Heart left ventricle (tissue), 13 donors: ENCODE results near the gene PLEKHA6.

Source experiments
- POLR2A ChIP-seq, 2 donors: fragments of 450-650 bp; IDR thresholded peaks; one replicate each; pipeline ENCODE4 v1.6.1; 2017; ENCODE audit warnings: antibody characterized with exemption in 2 of 2, mild to moderate bottlenecking in 2 of 2, moderate library complexity in 2 of 2
- TF ChIP-seq, protein P1 (sequence below), 12 donors: fragments of 200-600 bp; sonication (generic) in 4 of 12; IDR thresholded peaks; one replicate each; pipeline versions ENCODE4 v1.5.0 to v1.8.0; 2018 to 2022; ENCODE audit warnings: antibody characterized with exemption in 12 of 12, mild to moderate bottlenecking in 5 of 12
- donor health status: ischemic (EF 13 %, LVEDD 7.1; RV severe dilation, severe dysfunction).
- donor health status: DM: no; HTN: yes; CAD: no.
- donor health status: DM: no; HTN: no; CAD: no.
- donor health status: ischemic (EF 25% LVEDD 6.9; RV normal size, moderate dysfunction).
- donor health status: ischemic (EF 25% LVEDD 5.7; RV mildly dilated, moderate dysfunction).
- donor health status: ischemic (EF 35%, LVEDD 5.7; RV mildly dilated, moderate dysfunction).
- donor health status: nonischemic (EF 11% LVEDD 7.7; RV severe dilation, severe dysfunction).
- donor health status: DM: yes; HTN: yes; CAD: no.
- donor health status: PGD.
- donor health status: ischemic (EF 29% LVEDD 5.4; RV normal size, mild dysfunction).
- donor health status: nonischemic (EF 23%, LVEDD 6.1; RV moderate dilation, normal function).

DNA sequence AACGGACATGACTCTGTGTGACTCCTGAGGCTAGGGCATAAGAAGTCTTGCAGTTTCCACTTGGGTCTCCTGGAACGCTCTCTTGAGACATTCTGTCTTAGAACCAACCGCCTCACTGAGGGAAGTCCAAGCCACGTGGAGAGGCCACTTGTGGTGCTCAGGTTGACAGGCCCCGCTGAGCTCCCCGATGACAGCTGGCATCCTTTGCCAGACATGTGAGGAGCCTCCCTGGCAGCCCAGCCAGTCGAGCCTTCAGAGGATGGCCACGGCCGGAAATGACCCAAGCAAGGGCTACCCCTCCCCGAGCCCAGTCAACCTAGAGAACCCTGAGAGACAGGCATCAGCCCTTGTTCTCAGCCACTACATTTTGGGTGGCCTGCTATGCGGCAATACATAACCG lies 20.7 kb downstream of the PLEKHA6 start:
- TF ChIP-seq, protein P1, sequence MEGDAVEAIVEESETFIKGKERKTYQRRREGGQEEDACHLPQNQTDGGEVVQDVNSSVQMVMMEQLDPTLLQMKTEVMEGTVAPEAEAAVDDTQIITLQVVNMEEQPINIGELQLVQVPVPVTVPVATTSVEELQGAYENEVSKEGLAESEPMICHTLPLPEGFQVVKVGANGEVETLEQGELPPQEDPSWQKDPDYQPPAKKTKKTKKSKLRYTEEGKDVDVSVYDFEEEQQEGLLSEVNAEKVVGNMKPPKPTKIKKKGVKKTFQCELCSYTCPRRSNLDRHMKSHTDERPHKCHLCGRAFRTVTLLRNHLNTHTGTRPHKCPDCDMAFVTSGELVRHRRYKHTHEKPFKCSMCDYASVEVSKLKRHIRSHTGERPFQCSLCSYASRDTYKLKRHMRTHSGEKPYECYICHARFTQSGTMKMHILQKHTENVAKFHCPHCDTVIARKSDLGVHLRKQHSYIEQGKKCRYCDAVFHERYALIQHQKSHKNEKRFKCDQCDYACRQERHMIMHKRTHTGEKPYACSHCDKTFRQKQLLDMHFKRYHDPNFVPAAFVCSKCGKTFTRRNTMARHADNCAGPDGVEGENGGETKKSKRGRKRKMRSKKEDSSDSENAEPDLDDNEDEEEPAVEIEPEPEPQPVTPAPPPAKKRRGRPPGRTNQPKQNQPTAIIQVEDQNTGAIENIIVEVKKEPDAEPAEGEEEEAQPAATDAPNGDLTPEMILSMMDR (IDR thresholded peaks at IDR 0.05), result no peak
- TF ChIP-seq POLR2A (IDR thresholded peaks at IDR 0.05), result no peak
